ENCODE data around the gene N4BP2L2.

DNA sequence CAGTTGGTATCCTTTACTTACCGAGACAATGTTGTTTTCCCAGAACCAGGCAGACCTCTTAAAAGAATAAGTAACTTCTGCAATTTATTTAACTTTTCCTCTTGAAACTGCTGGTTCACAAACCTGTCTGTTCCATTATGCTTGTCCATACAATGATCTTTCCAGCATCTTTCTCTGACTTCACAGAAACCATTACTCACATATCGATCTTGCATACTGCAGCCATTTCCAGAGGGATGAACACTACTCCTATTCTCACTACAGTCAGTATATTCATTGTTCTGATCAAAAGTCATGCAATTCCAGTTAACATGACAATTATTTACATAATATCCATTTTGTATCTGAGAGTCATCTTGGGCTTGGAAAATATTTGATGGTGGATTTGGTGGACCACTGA lies 2.8 kb downstream of the N4BP2L2 start:
- TF ChIP-seq, protein P1, sequence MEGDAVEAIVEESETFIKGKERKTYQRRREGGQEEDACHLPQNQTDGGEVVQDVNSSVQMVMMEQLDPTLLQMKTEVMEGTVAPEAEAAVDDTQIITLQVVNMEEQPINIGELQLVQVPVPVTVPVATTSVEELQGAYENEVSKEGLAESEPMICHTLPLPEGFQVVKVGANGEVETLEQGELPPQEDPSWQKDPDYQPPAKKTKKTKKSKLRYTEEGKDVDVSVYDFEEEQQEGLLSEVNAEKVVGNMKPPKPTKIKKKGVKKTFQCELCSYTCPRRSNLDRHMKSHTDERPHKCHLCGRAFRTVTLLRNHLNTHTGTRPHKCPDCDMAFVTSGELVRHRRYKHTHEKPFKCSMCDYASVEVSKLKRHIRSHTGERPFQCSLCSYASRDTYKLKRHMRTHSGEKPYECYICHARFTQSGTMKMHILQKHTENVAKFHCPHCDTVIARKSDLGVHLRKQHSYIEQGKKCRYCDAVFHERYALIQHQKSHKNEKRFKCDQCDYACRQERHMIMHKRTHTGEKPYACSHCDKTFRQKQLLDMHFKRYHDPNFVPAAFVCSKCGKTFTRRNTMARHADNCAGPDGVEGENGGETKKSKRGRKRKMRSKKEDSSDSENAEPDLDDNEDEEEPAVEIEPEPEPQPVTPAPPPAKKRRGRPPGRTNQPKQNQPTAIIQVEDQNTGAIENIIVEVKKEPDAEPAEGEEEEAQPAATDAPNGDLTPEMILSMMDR (IDR thresholded peaks at IDR 0.05; ENCODE audit: insufficient read depth, low read length, poor library complexity, severe bottlenecking): no peak
- no peak for TF ChIP-seq EZH2phosphoT487 (conservative IDR thresholded peaks at IDR 0.05; ENCODE audit: low read length)

All from SU-DHL-6 (cell line).